ENCODE results near the gene HES2. TPM values are rescaled to one million over a fixed set of nuclear protein-coding genes. Genes with fewer than 3 reads are reported as not detected.
"Not testable (repeated sequence)": the region's sequence is repeated elsewhere in the genome, so short reads cannot be mapped to it uniquely, and the experiment has no call there.

HES2 gene
- total and polyA plus RNA-seq, 4 experiments from 2014 or later = not detected

- ChIA-PET POLR2A (ENCODE audit: partially characterized antibody) (interaction anchor here (0.6 to 18.2 kb wide), 18 partner anchors 10 to 261 kb away, joined by 3 to 390 read pairs (median 8); partner anchors contain the start of genes ACOT7, KLHL21, NOL9 and PHF13), CTCF (ENCODE audit: partially characterized antibody) (interaction anchor here (0.8 to 2.7 kb wide), 9 partner anchors 12 to 151 kb away, joined by 3 to 34 read pairs (median 5); partner anchors contain the start of genes NOL9 and TAS1R1)
- Mint-ChIP-seq H3K9me3 (no peaks in the 10 kb centered on the region), H3K36me3 (peaks cover 23 to 43% of the 10 kb centered on the region in 2 donors), H3K27ac (peak overlapping the region; percentile 98 to 100 (median 99)), H3K4me3 (peak overlapping the region; percentile 90 to 98 (median 94)), H3K27me3 (no peaks in the 10 kb centered on the region), H3K4me1 (peaks cover 33 to 77% (median 50%) of the 10 kb centered on the region in 4 donors)
- no peak for DNase-seq
- Histone ChIP-seq H3K27me3 (ENCODE audit: insufficient read depth, low read length) (no peaks in the 10 kb centered on the region), H3K4me1 (ENCODE audit: insufficient read depth, low read length) (peaks cover 53% of the 10 kb centered on the region), H3K4me3 (ENCODE audit: low read length in 2 of 2) (peak overlapping the region; percentile 42 to 62), H3K36me3 (ENCODE audit: insufficient read depth, low read length) (peaks cover 31% of the 10 kb centered on the region), H3K27ac (ENCODE audit: low read depth, low read length) (peak overlapping the region; percentile 97), H3K9me3 (ENCODE audit: control insufficient read depth in 1 of 2, low read length in 2 of 2) (no peaks in the 10 kb centered on the region)
- intact Hi-C loops (cut with micrococcal nuclease) = loop anchor here (2.0 to 10.0 kb wide), 3 partner anchors 142 to 434 kb away; partner anchors contain the start of genes CAMTA1 and KLHL21
These were observed 41.4 kb upstream of the HES2 start for GRCh38 chr1:6461051-6461530.

- intact Hi-C loops (cut with micrococcal nuclease) = loop anchor here (2.0 to 10.0 kb wide), 3 partner anchors 142 to 434 kb away; partner anchors contain the start of genes CAMTA1 and KLHL21
- ChIA-PET CTCF (ENCODE audit: partially characterized antibody) (interaction anchor here (0.7 to 2.7 kb wide), 16 partner anchors 12 to 186 kb away, joined by 3 to 34 read pairs (median 4); partner anchors contain the start of genes NOL9 and TAS1R1), POLR2A (ENCODE audit: partially characterized antibody) (interaction anchor here (0.6 to 18.2 kb wide), 25 partner anchors 10 to 260 kb away, joined by 3 to 390 read pairs (median 6); partner anchors contain the start of genes ACOT7, HES2, KLHL21 and NOL9)
- Histone ChIP-seq H3K27ac (ENCODE audit: low read depth, low read length) (peak overlapping the region; percentile 97), H3K9me3 (ENCODE audit: control insufficient read depth in 1 of 2, low read length in 2 of 2) (no peaks in the 10 kb centered on the region), H3K4me1 (ENCODE audit: insufficient read depth, low read length) (peaks cover 53% of the 10 kb centered on the region), H3K27me3 (ENCODE audit: insufficient read depth, low read length) (no peaks in the 10 kb centered on the region), H3K36me3 (ENCODE audit: insufficient read depth, low read length) (peaks cover 31% of the 10 kb centered on the region), H3K4me3 (ENCODE audit: low read length in 2 of 2) (peak overlapping the region; percentile 42 to 62)
- Mint-ChIP-seq H3K27ac (peak overlapping the region; percentile 98 to 100 (median 99)), H3K36me3 (peaks cover 23 to 42% of the 10 kb centered on the region in 2 donors), H3K27me3 (no peaks in the 10 kb centered on the region), H3K9me3 (no peaks in the 10 kb centered on the region), H3K4me3 (peak overlapping the region; percentile 90 to 98 (median 94)), H3K4me1 (peaks cover 33 to 74% (median 53%) of the 10 kb centered on the region in 4 donors)
- DNase-seq = peak; percentile 95 to 99 (median 96)
These were observed 40.8 kb upstream of the HES2 start for GRCh38 chr1:6460301-6461050.

GRCh38 chr1:6459850-6460265 is 40.1 kb upstream of the HES2 start:
- H3K9me3 Mint-ChIP-seq = no peaks in the 10 kb centered on the region
- Histone ChIP-seq H3K4me3 (ENCODE audit: low read length in 2 of 2) (peak overlapping the region in 1 of 2 donors; percentile 62), H3K27ac (ENCODE audit: low read depth, low read length) (peak overlapping the region; percentile 97), H3K9me3 (ENCODE audit: control insufficient read depth in 1 of 2, low read length in 2 of 2) (no peaks in the 10 kb centered on the region), H3K27me3 (ENCODE audit: insufficient read depth, low read length) (no peaks in the 10 kb centered on the region), H3K36me3 (ENCODE audit: insufficient read depth, low read length) (peaks cover 31% of the 10 kb centered on the region), H3K4me1 (ENCODE audit: insufficient read depth, low read length) (peaks cover 53% of the 10 kb centered on the region)
- ChIA-PET CTCF (ENCODE audit: partially characterized antibody) (interaction anchor here (0.7 to 2.7 kb wide), 15 partner anchors 11 to 187 kb away, joined by 3 to 34 read pairs (median 4); partner anchors contain the start of genes NOL9 and TAS1R1), POLR2A (ENCODE audit: partially characterized antibody) (interaction anchor here (0.7 to 18.2 kb wide), 23 partner anchors 11 to 260 kb away, joined by 3 to 390 read pairs (median 7); partner anchors contain the start of genes ACOT7, HES2, KLHL21 and NOL9)
- H3K27me3 Mint-ChIP-seq = no peaks in the 10 kb centered on the region
- intact Hi-C loops (cut with micrococcal nuclease) = loop anchor here (2.0 to 10.0 kb wide), 3 partner anchors 143 to 433 kb away; partner anchors contain the start of genes CAMTA1 and KLHL21
- DNase-seq = peak; percentile 72 to 91 (median 74)
- peaks cover 33 to 70% (median 54%) of the 10 kb centered on the region in 4 donors for H3K4me1 Mint-ChIP-seq
- H3K4me3 Mint-ChIP-seq = peak overlapping the region; percentile 90 to 98 (median 94)
- peaks cover 23 to 39% of the 10 kb centered on the region in 2 donors for H3K36me3 Mint-ChIP-seq
- peak overlapping the region; percentile 98 to 100 (median 99) for H3K27ac Mint-ChIP-seq

GRCh38 chr1:6456800-6457466 is 37.2 kb upstream of the HES2 start:
- intact Hi-C loops (cut with micrococcal nuclease) = no loop called here
- H3K9me3 Mint-ChIP-seq = no peaks in the 10 kb centered on the region
- CTCF ChIA-PET (ENCODE audit: partially characterized antibody) = interaction anchor here (0.8 to 1.5 kb wide), 6 partner anchors 9 to 33 kb away, joined by 3 to 6 read pairs (median 3); no protein-coding TSS in a partner anchor
- no peak overlapping the region for H3K4me3 ChIP-seq (ENCODE audit: low read length in 2 of 2)
- no peaks in the 10 kb centered on the region for H3K27me3 ChIP-seq (ENCODE audit: insufficient read depth, low read length)
- POLR2A ChIA-PET (ENCODE audit: partially characterized antibody) = interaction anchor here (0.9 to 18.2 kb wide), 4 partner anchors 9 to 145 kb away, joined by 3 to 390 read pairs (median 24); partner anchors contain the start of genes KLHL21 and TNFRSF25
- H3K4me1 Mint-ChIP-seq = peaks cover 19 to 51% (median 39%) of the 10 kb centered on the region in 4 donors
- H3K9me3 ChIP-seq (ENCODE audit: control insufficient read depth in 1 of 2, low read length in 2 of 2) = no peaks in the 10 kb centered on the region
- no peak for DNase-seq
- peak overlapping the region in 5 of 7 donors; percentile 7 to 88 (median 65) for H3K27ac Mint-ChIP-seq
- H3K27ac ChIP-seq (ENCODE audit: low read depth, low read length) = no peak overlapping the region
- H3K4me1 ChIP-seq (ENCODE audit: insufficient read depth, low read length) = peaks cover 25% of the 10 kb centered on the region
- H3K4me3 Mint-ChIP-seq = peak overlapping the region in 6 of 8 donors; percentile 12 to 73 (median 56)
- H3K36me3 ChIP-seq (ENCODE audit: insufficient read depth, low read length) = peaks cover 12% of the 10 kb centered on the region
- H3K27me3 Mint-ChIP-seq = peaks cover 5 to 7% of the 10 kb centered on the region in 2 donors
- H3K36me3 Mint-ChIP-seq = peaks cover 3 to 15% of the 10 kb centered on the region in 2 donors

GRCh38 chr1:6455752-6456520 is 36.2 kb upstream of the HES2 start:
- H3K27ac ChIP-seq (ENCODE audit: low read depth, low read length); H3K36me3 Mint-ChIP-seq; H3K27me3 ChIP-seq (ENCODE audit: insufficient read depth, low read length); H3K27me3 Mint-ChIP-seq; H3K36me3 ChIP-seq (ENCODE audit: insufficient read depth, low read length); DNase-seq; H3K9me3 Mint-ChIP-seq; H3K4me3 ChIP-seq (ENCODE audit: low read length in 2 of 2); H3K9me3 ChIP-seq (ENCODE audit: control insufficient read depth in 1 of 2, low read length in 2 of 2): not testable (repeated sequence)
- Mint-ChIP-seq H3K4me3 (peak overlapping the region in 4 of 8 donors; percentile 49 to 70 (median 60)), H3K27ac (peak overlapping the region in 3 of 7 donors; percentile 61 to 65 (median 65)), H3K4me1 (peaks cover 16 to 42% (median 32%) of the 10 kb centered on the region in 4 donors)
- intact Hi-C loops (cut with micrococcal nuclease) = loop anchor here (1.0 kb wide), 1 partner anchor 19 kb away; no protein-coding TSS in a partner anchor
- H3K4me1 ChIP-seq (ENCODE audit: insufficient read depth, low read length) = peaks cover 15% of the 10 kb centered on the region
- ChIA-PET CTCF (ENCODE audit: partially characterized antibody) (interaction anchor here (0.8 to 2.6 kb wide), 8 partner anchors 8 to 190 kb away, joined by 3 to 18 read pairs (median 4); partner anchors contain the start of gene TNFRSF25), POLR2A (ENCODE audit: partially characterized antibody) (interaction anchor here (0.9 to 18.5 kb wide), 4 partner anchors 4 to 146 kb away, joined by 3 to 390 read pairs (median 199); partner anchors contain the start of gene TNFRSF25)

Data from CD4-positive, alpha-beta memory T cell (primary cell).